H1 (cell line): ENCODE data around the gene STARD13. TPM values are rescaled to one million over a fixed set of nuclear protein-coding genes. Genes with fewer than 3 reads are reported as not detected.

Source experiments
- CTCF ChIA-PET: fragments of 300-600 bp; sonication (Branson Sonifier 250); formaldehyde crosslinking; loops from one replicate; lab custom pipeline; 2021; ENCODE audit not compliant: partially characterized antibody; lab: Charles Lee
- POLR2A ChIA-PET: fragments of 300-600 bp; sonication (Branson Sonifier 250); formaldehyde crosslinking; loops from one replicate; lab custom pipeline; 2021; ENCODE audit warnings: inconsistent platforms; ENCODE audit not compliant: partially characterized antibody; lab: Charles Lee
- DNase-seq, 2 experiments: peaks; one replicate each; pipeline versions ENCODE4 v3.0.0 to v3.0.0-alpha.2; 2010 to 2022; ENCODE audit warnings: low spot score in 2 of 2, low read depth in 1 of 2, mixed read lengths in 1 of 2
- FAIRE-seq: peaks from 2 replicates; lab custom pipeline; 2011; peaks lifted over from hg19 to GRCh38; lab: Jason Lieb, UNC
- H2AFZ ChIP-seq: 2 replicates; pipeline ENCODE4 v1.8.1; 2012; ENCODE audit warnings: low read length, inconsistent platforms
- H2AK5ac ChIP-seq: 2 replicates; pipeline ENCODE4 v1.6.1; 2013; ENCODE audit warnings: low read depth, low read length
- H2BK120ac ChIP-seq: replicated peaks from 2 replicates; pipeline ENCODE3; 2013; ENCODE audit warnings: low read depth, low read length, inconsistent platforms
- H2BK12ac ChIP-seq: 2 replicates; pipeline ENCODE4 v1.6.1; 2013; ENCODE audit warnings: low read depth, low read length
- H2BK15ac ChIP-seq: 2 replicates; pipeline ENCODE4 v1.6.1; 2013; ENCODE audit warnings: low read length
- H2BK20ac ChIP-seq: 2 replicates; pipeline ENCODE4 v1.6.1; 2013; ENCODE audit warnings: low read length
- H2BK5ac ChIP-seq: 2 replicates; pipeline ENCODE4 v1.6.1; 2013; ENCODE audit warnings: low read depth, low read length
- H3K14ac ChIP-seq: 2 replicates; pipeline ENCODE4 v1.6.1; 2013; ENCODE audit warnings: inconsistent platforms; ENCODE audit not compliant: insufficient read length
- H3K18ac ChIP-seq: 2 replicates; pipeline ENCODE4 v1.6.1; 2013; ENCODE audit warnings: low read length; ENCODE audit errors: extremely low read depth
- H3K23ac ChIP-seq: 2 replicates; pipeline ENCODE4 v1.6.1; 2013; ENCODE audit warnings: inconsistent platforms; ENCODE audit not compliant: insufficient read length
- H3K23me2 ChIP-seq: 2 replicates; pipeline ENCODE4 v1.6.1; 2013; ENCODE audit warnings: low read depth, low read length
- H3K27ac ChIP-seq: 2 replicates; pipeline ENCODE4 v1.6.1; 2011; ENCODE audit warnings: low read depth, low read length, inconsistent platforms
- H3K27me3 ChIP-seq, 4 experiments: replicated peaks in 1 of 4; 1 replicate in 1 of 4; 2 replicates in 3 of 4; pipeline versions ENCODE4 v1.6.1 to v1.8.1; 2011 to 2013; ENCODE audit warnings: low read length in 3 of 4, mild to moderate bottlenecking in 3 of 4, inconsistent platforms in 2 of 4, mixed read lengths in 2 of 4, moderate library complexity in 1 of 4; ENCODE audit not compliant: control insufficient read depth in 3 of 4, insufficient read depth in 3 of 4; ENCODE audit errors: extremely low read depth in 1 of 4
- H3K36me3 ChIP-seq, 4 experiments: 2 replicates each; pipeline versions ENCODE4 v1.6.1 to v1.8.1; 2011 to 2013; ENCODE audit warnings: mild to moderate bottlenecking in 4 of 4, low read length in 3 of 4, moderate library complexity in 2 of 4, control low read depth in 1 of 4, inconsistent platforms in 1 of 4; ENCODE audit not compliant: insufficient read depth in 4 of 4, control insufficient read depth in 2 of 4
- H3K4ac ChIP-seq: replicated peaks from 2 replicates; pipeline ENCODE3; 2013; ENCODE audit warnings: low read length, low read depth, mixed read lengths, inconsistent platforms; ENCODE audit not compliant: insufficient read length
- H3K4me1 ChIP-seq, 4 experiments: replicated peaks in 1 of 4; 1 replicate in 1 of 4; 2 replicates in 3 of 4; pipeline versions ENCODE4 v1.6.1 to v1.8.1; 2011 to 2013; ENCODE audit warnings: low read length in 3 of 4, inconsistent platforms in 2 of 4, mixed read lengths in 1 of 4; ENCODE audit not compliant: insufficient read depth in 4 of 4, control insufficient read depth in 3 of 4
- H3K4me2 ChIP-seq, 2 experiments: 2 replicates each; pipeline versions ENCODE4 v1.6.1 to v1.8.1; 2011 to 2013; ENCODE audit warnings: low read depth in 2 of 2, low read length in 2 of 2, control low read depth in 1 of 2, inconsistent platforms in 1 of 2, mild to moderate bottlenecking in 1 of 2; ENCODE audit not compliant: insufficient read depth in 1 of 2
- H3K4me3 ChIP-seq, 4 experiments: fragments of 200-600, 300-600 bp in 1 of 4; sonication (generic), shearing (Covaris generic), sonication (Bioruptor Twin) in 1 of 4; 2 replicates each; pipeline versions ENCODE4 v1.5.1 to v1.8.1; 2011 to 2016; ENCODE audit warnings: low read length in 4 of 4, low read depth in 3 of 4, control low read depth in 2 of 4, inconsistent platforms in 2 of 4, mild to moderate bottlenecking in 2 of 4, mixed read lengths in 1 of 4, moderate library complexity in 1 of 4; ENCODE audit not compliant: insufficient read depth in 2 of 4; ENCODE audit errors: extremely low read depth in 1 of 4
- H3K56ac ChIP-seq: replicated peaks from 2 replicates; pipeline ENCODE3; 2013; ENCODE audit warnings: low read depth, mild to moderate bottlenecking, mixed read lengths, low read length, inconsistent platforms; ENCODE audit not compliant: insufficient read length
- H3K79me1 ChIP-seq: 2 replicates; pipeline ENCODE4 v1.6.1; 2013; ENCODE audit warnings: low read depth, low read length, control low read depth
- H3K79me2 ChIP-seq, 2 experiments: 2 replicates each; pipeline versions ENCODE4 v1.6.1 to v1.8.1; 2012 to 2013; ENCODE audit warnings: low read length in 2 of 2, mild to moderate bottlenecking in 2 of 2, inconsistent platforms in 1 of 2; ENCODE audit not compliant: insufficient read depth in 2 of 2, control insufficient read depth in 1 of 2
- H3K9ac ChIP-seq, 4 experiments: replicated peaks in 1 of 4; 1 replicate in 1 of 4; 2 replicates in 3 of 4; pipeline versions ENCODE4 v1.6.1 to v1.8.1; 2011 to 2013; ENCODE audit warnings: low read depth in 3 of 4, low read length in 3 of 4, control low read depth in 2 of 4, mild to moderate bottlenecking in 2 of 4, moderate library complexity in 2 of 4, inconsistent platforms in 1 of 4; ENCODE audit errors: extremely low read depth in 1 of 4
- H3K9me3 ChIP-seq, 2 experiments: 2 replicates each; pipeline versions ENCODE4 v1.6.1 to v1.8.1; 2012 to 2013; ENCODE audit warnings: mild to moderate bottlenecking in 2 of 2, moderate library complexity in 2 of 2, control low read depth in 1 of 2, inconsistent platforms in 1 of 2, low read depth in 1 of 2, low read length in 1 of 2, mixed read lengths in 1 of 2; ENCODE audit not compliant: insufficient read depth in 2 of 2
- H4K20me1 ChIP-seq, 2 experiments: replicated peaks in 1 of 2; 2 replicates each; pipeline versions ENCODE3 to v1.8.1; 2011 to 2013; ENCODE audit warnings: inconsistent platforms in 2 of 2, low read length in 2 of 2, mild to moderate bottlenecking in 1 of 2; ENCODE audit not compliant: insufficient read depth in 2 of 2, control insufficient read depth in 1 of 2
- H4K5ac ChIP-seq: 2 replicates; pipeline ENCODE4 v1.6.1; 2013; ENCODE audit warnings: low read length, low read depth, mixed read lengths, inconsistent platforms; ENCODE audit not compliant: insufficient read length
- H4K8ac ChIP-seq: 2 replicates; pipeline ENCODE4 v1.8.0; 2013; ENCODE audit warnings: mild to moderate bottlenecking, moderate library complexity, low read length, inconsistent platforms; ENCODE audit not compliant: insufficient read depth; ENCODE audit errors: extremely low read depth
- H4K91ac ChIP-seq: replicated peaks from 2 replicates; pipeline ENCODE3; 2013; ENCODE audit warnings: low read length, mixed read lengths, inconsistent platforms; ENCODE audit not compliant: insufficient read length
- CHD1 ChIP-seq: IDR thresholded peaks from 2 replicates; pipeline ENCODE4 v1.6.1; 2012; ENCODE audit warnings: low read depth, low read length, improper control_type of control experiment
- GABPA ChIP-seq: IDR thresholded peaks from 2 replicates; pipeline ENCODE4 v1.6.1; 2011; ENCODE audit warnings: mild to moderate bottlenecking, low read length, moderate library complexity, borderline replicate concordance; ENCODE audit not compliant: insufficient read depth
- JUND ChIP-seq: IDR thresholded peaks from 2 replicates; pipeline ENCODE4 v1.6.1; 2011; ENCODE audit warnings: mild to moderate bottlenecking, improper control_type of control experiment, low read length
- KDM5A ChIP-seq: fragments of 200-600 bp; IDR thresholded peaks from 2 replicates; pipeline ENCODE4 v1.7.1; 2012; ENCODE audit warnings: mild to moderate bottlenecking, low read length, inconsistent platforms, mixed read lengths
- RAD21 ChIP-seq, 2 experiments: IDR thresholded peaks in 1 of 2; conservative IDR thresholded peaks in 1 of 2; 2 replicates each; pipeline ENCODE4 v1.6.1; 2011; ENCODE audit warnings: low read depth in 2 of 2, low read length in 2 of 2, improper control_type of control experiment in 1 of 2, inconsistent platforms in 1 of 2, mild to moderate bottlenecking in 1 of 2, moderate library complexity in 1 of 2
- RFX5 ChIP-seq: IDR thresholded peaks from 2 replicates; pipeline ENCODE4 v1.6.1; 2011; ENCODE audit warnings: low read depth, low read length, improper control_type of control experiment, borderline replicate concordance
- SRF ChIP-seq: IDR thresholded peaks from 2 replicates; pipeline ENCODE4 v1.6.1; 2011; ENCODE audit warnings: mild to moderate bottlenecking, low read depth, low read length, moderate library complexity
- TAF1 ChIP-seq: IDR thresholded peaks from 2 replicates; pipeline ENCODE4 v1.6.1; 2011; ENCODE audit warnings: mild to moderate bottlenecking, low read depth, low read length
- TAF7 ChIP-seq: optimal IDR thresholded peaks from 2 replicates; pipeline ENCODE3; 2011; ENCODE audit warnings: low read depth, mild to moderate bottlenecking, inconsistent platforms, low read length, moderate library complexity, borderline replicate concordance
- TEAD4 ChIP-seq: IDR thresholded peaks from 2 replicates; pipeline ENCODE4 v1.6.1; 2012; ENCODE audit warnings: low read depth, low read length, inconsistent platforms, mixed read lengths
- WGBS, 2 experiments: shearing (Covaris generic) in 1 of 2; methylation state at CpG; one replicate each; pipeline versions ENCODE4 v1.1.6 to v1.1.7; 2013 to 2015; ENCODE audit warnings: low lambda C conversion rate in 2 of 2, mixed read lengths in 2 of 2, inconsistent platforms in 1 of 2, low coverage in 1 of 2, missing lambda C conversion rate in 1 of 2; ENCODE audit not compliant: insufficient replicate concordance in 2 of 2, insufficient coverage in 1 of 2, insufficient read length in 1 of 2; ENCODE audit errors: extremely low coverage in 1 of 2, missing lambda C conversion rate in 1 of 2; 5-methylcytosine and 5-hydroxymethylcytosine counted together
- polyA plus RNA-seq, 7 experiments: library from polyadenylated mRNA; depleted of rRNA in 3 of 7; stranded (reverse) in 5 of 7; unstranded in 2 of 7; fragments of >200 nt in 5 of 7; fragments of 200-250 nt in 2 of 7; gene quantifications; 1 replicate in 5 of 7; 2 replicates in 1 of 7; 4 replicates in 1 of 7; pipeline versions ENCODE4 v1.2.1 to v1.2.3, GENCODE V29; 2011 to 2013; ENCODE audit warnings: missing spikeins in 2 of 7, mixed read lengths in 2 of 7
- total RNA-seq: library from RNA; stranded (reverse); fragmentation: NEBNext Ultra II Directional; extraction: Animal tissue kit (Norgen Biotek cat#: 25700); gene quantifications from 2 replicates; pipeline ENCODE4 v1.2.1, GENCODE V29; 2021
- TF ChIP-seq, protein P1 (sequence below): IDR thresholded peaks from 2 replicates; pipeline ENCODE4 v1.6.1; 2011; ENCODE audit warnings: low read length, improper control_type of control experiment

The STARD13 gene
- total and polyA plus RNA-seq, 2 of the 8 experiments (the other 6 are each of a cell fraction or from before 2014, with no cell fraction given): 0.82 to 2.9 TPM

- DNase-seq (no peak), FAIRE-seq (no peak)
- H3K18ac ChIP-seq: no peak overlapping the region
- no peak overlapping the region for H3K4me3 ChIP-seq
- no peak overlapping the region for H4K91ac ChIP-seq
- peaks cover 2 to 4% (median 4%) of the 10 kb centered on the region in 4 experiments; a peak in 3 of 7 replicates for H3K4me1 ChIP-seq
- H3K79me2 ChIP-seq: no peaks in the 10 kb centered on the region
- H3K14ac ChIP-seq: no peak overlapping the region
- peaks cover 4% of the 10 kb centered on the region; the same call in 1 of the 2 replicates for H3K23me2 ChIP-seq
- no peaks in the 10 kb centered on the region for H3K27me3 ChIP-seq
- no peak overlapping the region for H3K56ac ChIP-seq
- H3K4me2 ChIP-seq: no peak overlapping the region; a peak in 1 of 4 replicates
- H3K9me3 ChIP-seq: no peaks in the 10 kb centered on the region
- no peak overlapping the region for H2AK5ac ChIP-seq
- H2AFZ ChIP-seq: no peak overlapping the region
- no peak overlapping the region for H2BK5ac ChIP-seq
- H3K9ac ChIP-seq: no peak overlapping the region
- H2BK15ac ChIP-seq: no peak overlapping the region
- 84% methylated on average over 1 of the region's 1 CpG; no CpG with 5 or more reads in 1 of the 2 experiments for WGBS, 2 experiments
- no peak overlapping the region for H3K4ac ChIP-seq
- H3K23ac ChIP-seq: no peak overlapping the region
- CTCF ChIA-PET: interaction anchor here (0.9 to 1.6 kb wide), 3 partner anchors 10 to 30 kb away, joined by 3 to 5 read pairs (median 3); no protein-coding TSS in a partner anchor
- POLR2A ChIA-PET: interaction anchor here (1.0 kb wide), 1 partner anchor 13 kb away, joined by 3 read pairs; no protein-coding TSS in a partner anchor
- H2BK20ac ChIP-seq: no peak overlapping the region
- H4K5ac ChIP-seq: no peak overlapping the region
- no peaks in the 10 kb centered on the region for H3K36me3 ChIP-seq
- H2BK120ac ChIP-seq: no peak overlapping the region
- H2BK12ac ChIP-seq: no peak overlapping the region
- H3K79me1 ChIP-seq: no peaks in the 10 kb centered on the region
- H3K27ac ChIP-seq: no peak overlapping the region
- H4K20me1 ChIP-seq: no peaks in the 10 kb centered on the region
- H4K8ac ChIP-seq: no peak overlapping the region
- TF ChIP-seq, protein P1, sequence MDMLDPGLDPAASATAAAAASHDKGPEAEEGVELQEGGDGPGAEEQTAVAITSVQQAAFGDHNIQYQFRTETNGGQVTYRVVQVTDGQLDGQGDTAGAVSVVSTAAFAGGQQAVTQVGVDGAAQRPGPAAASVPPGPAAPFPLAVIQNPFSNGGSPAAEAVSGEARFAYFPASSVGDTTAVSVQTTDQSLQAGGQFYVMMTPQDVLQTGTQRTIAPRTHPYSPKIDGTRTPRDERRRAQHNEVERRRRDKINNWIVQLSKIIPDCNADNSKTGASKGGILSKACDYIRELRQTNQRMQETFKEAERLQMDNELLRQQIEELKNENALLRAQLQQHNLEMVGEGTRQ: no peak
- no peak for TF ChIP-seq RAD21 (IDR thresholded peaks at IDR 0.05 in 1 of 2, conservative IDR thresholded peaks at IDR 0.05 in 1 of 2; ENCODE audit: low read depth in 2 of 2, low read length in 2 of 2)
- TF ChIP-seq TAF7: no peak
- no peak for TF ChIP-seq TAF1
- no peak for TF ChIP-seq TEAD4
- TF ChIP-seq KDM5A: no peak
- TF ChIP-seq JUND: no peak
- no peak for TF ChIP-seq RFX5
- no peak for TF ChIP-seq GABPA
- no peak for TF ChIP-seq CHD1
- no peak for TF ChIP-seq SRF
Observed at GRCh38 chr13:33283195-33283911, 2.2 kb downstream of the STARD13 start.
